Keratinocyte (primary cell): ENCODE results near the gene ANKRD18A. TPM values are rescaled to one million over a fixed set of nuclear protein-coding genes. Genes with fewer than 3 reads are reported as not detected.

Experiments
- DNase-seq: peaks from one replicate; pipeline ENCODE4 v3.0.0-alpha.2; 2011; ENCODE audit warnings: low read depth, missing footprints, low spot score
- FAIRE-seq: peaks from 2 replicates; lab custom pipeline; 2011; peaks lifted over from hg19 to GRCh38; lab: Jason Lieb, UNC
- H2AFZ ChIP-seq: 2 replicates; pipeline ENCODE4 v1.6.0; 2012; ENCODE audit warnings: low read length, control low read depth, inconsistent platforms; ENCODE audit not compliant: control insufficient read depth
- H3K27ac ChIP-seq: 2 replicates; pipeline ENCODE4 v1.5.1; 2011; ENCODE audit warnings: low read length; ENCODE audit not compliant: control insufficient read depth, insufficient read depth
- H3K27me3 ChIP-seq: 3 replicates; pipeline ENCODE4 v1.6.0; 2011; ENCODE audit warnings: low read length; ENCODE audit not compliant: control insufficient read depth, insufficient read depth; ENCODE audit errors: extremely low read depth
- H3K36me3 ChIP-seq, 2 experiments: 2 replicates in 1 of 2; 3 replicates in 1 of 2; pipeline ENCODE4 v1.5.1; 2011; ENCODE audit warnings: low read length in 2 of 2, mild to moderate bottlenecking in 1 of 2; ENCODE audit not compliant: control insufficient read depth in 2 of 2, insufficient read depth in 2 of 2; ENCODE audit errors: extremely low read depth in 1 of 2
- H3K4me1 ChIP-seq: 3 replicates; pipeline ENCODE4 v1.5.1; 2011; ENCODE audit warnings: low read length; ENCODE audit not compliant: control insufficient read depth, insufficient read depth; ENCODE audit errors: extremely low read depth
- H3K4me2 ChIP-seq: 3 replicates; pipeline ENCODE4 v1.6.0; 2011; ENCODE audit warnings: low read depth, low read length; ENCODE audit not compliant: control insufficient read depth, insufficient read depth; ENCODE audit errors: extremely low read depth
- H3K4me3 ChIP-seq, 3 experiments: fragments of 200-600 bp in 1 of 3; sonication (generic) in 1 of 3; 2 replicates in 2 of 3; 3 replicates in 1 of 3; pipeline ENCODE4 v1.5.1; 2011 to 2016; ENCODE audit warnings: low read length in 3 of 3, mild to moderate bottlenecking in 3 of 3, control low read depth in 2 of 3, inconsistent platforms in 1 of 3, low read depth in 1 of 3, mixed read lengths in 1 of 3, mixed run types in 1 of 3, moderate library complexity in 1 of 3; ENCODE audit not compliant: control insufficient read depth in 2 of 3, insufficient read depth in 2 of 3; ENCODE audit errors: extremely low read depth in 1 of 3
- H3K79me2 ChIP-seq: 2 replicates; pipeline ENCODE4 v1.6.0; 2012; ENCODE audit warnings: low read length; ENCODE audit not compliant: control insufficient read depth, insufficient read depth
- H3K9ac ChIP-seq: 3 replicates; pipeline ENCODE4 v1.6.0; 2011; ENCODE audit warnings: low read length; ENCODE audit not compliant: control insufficient read depth, insufficient read depth; ENCODE audit errors: extremely low read depth
- H3K9me1 ChIP-seq: 3 replicates; pipeline ENCODE4 v1.6.0; 2011; ENCODE audit warnings: low read length; ENCODE audit not compliant: control insufficient read depth, insufficient read depth; ENCODE audit errors: extremely low read depth
- H3K9me3 ChIP-seq: 2 replicates; pipeline ENCODE4 v1.5.1; 2012; ENCODE audit warnings: low read depth, low read length; ENCODE audit not compliant: control insufficient read depth
- H4K20me1 ChIP-seq: 3 replicates; pipeline ENCODE4 v1.6.0; 2011; ENCODE audit warnings: low read length; ENCODE audit not compliant: control insufficient read depth, insufficient read depth; ENCODE audit errors: extremely low read depth
- EZH2 ChIP-seq: IDR thresholded peaks from one replicate; pipeline ENCODE4 v1.6.1; 2012; ENCODE audit warnings: inconsistent platforms, mild to moderate bottlenecking, low read length, moderate library complexity
- dilution Hi-C: fragments of 300-500 bp; cut with MboI; formaldehyde crosslinking; loops from one replicate; pipeline ENCODE4 v1.7.0; 2020; ENCODE audit warnings: low sequenced_read_pairs; ENCODE audit not compliant: extremely low pct_ligation_motif_present
- polyA plus RNA-seq, 5 experiments: library from polyadenylated mRNA; depleted of rRNA in 3 of 5; stranded (reverse) in 3 of 5; stranded (forward) in 1 of 5; unstranded in 1 of 5; fragments of >200 nt; gene quantifications; 1 replicate in 1 of 5; 2 replicates in 3 of 5; 3 replicates in 1 of 5; pipeline versions ENCODE4 v1.2.1 to v1.2.3, GENCODE V29; 2011 to 2012; ENCODE audit warnings: missing spikeins in 2 of 5, low read depth in 1 of 5, low replicate concordance in 1 of 5
- small RNA-seq, 3 experiments: library from RNA; depleted of rRNA; stranded (forward); fragments of <200 nt; gene quantifications; one replicate each; pipeline ENCODE3, GENCODE V24; 2012; ENCODE audit warnings: low read depth in 3 of 3, low replicate concordance in 1 of 3; ENCODE audit not compliant: insufficient read length in 3 of 3
- TF ChIP-seq, protein P1 (sequence below), 3 experiments: IDR thresholded peaks in 1 of 3; conservative IDR thresholded peaks in 1 of 3; optimal IDR thresholded peaks in 1 of 3; 2 replicates in 2 of 3; 3 replicates in 1 of 3; pipeline versions ENCODE3 to v1.5.1; 2011; ENCODE audit warnings: low read length in 3 of 3, mild to moderate bottlenecking in 3 of 3, moderate library complexity in 2 of 3, control low read depth in 1 of 3, inconsistent platforms in 1 of 3; ENCODE audit not compliant: insufficient read depth in 2 of 3; ENCODE audit errors: extremely low read depth in 1 of 3

ANKRD18A gene
- polyA plus RNA-seq, 1 donor (not counting 4 experiments of a cell fraction or from before 2014, with no cell fraction given), result 4.5 TPM

DNA sequence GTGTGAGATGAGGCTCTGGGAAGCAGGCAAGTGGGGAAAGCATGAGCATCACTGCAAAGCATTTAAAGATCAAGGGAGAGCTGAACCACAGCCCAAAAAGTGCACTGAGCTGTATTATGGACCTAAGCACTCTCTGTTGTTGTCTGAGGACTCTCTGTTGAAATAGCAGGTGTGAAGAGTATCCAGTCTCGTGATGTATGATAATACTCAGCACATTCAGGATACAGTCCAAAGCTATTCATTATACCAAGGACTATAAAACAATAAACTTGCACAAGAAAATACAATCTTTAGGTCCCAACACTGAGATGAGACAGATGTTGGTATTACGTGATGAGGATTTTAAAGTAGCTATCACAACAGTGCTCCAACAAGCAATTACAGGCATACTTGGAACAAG lies 98.6 kb downstream of the ANKRD18A start:
- H3K4me1 ChIP-seq, result no peaks in the 10 kb centered on the region
- no peaks in the 10 kb centered on the region for H3K9me1 ChIP-seq
- no peak overlapping the region for H3K9ac ChIP-seq
- TF ChIP-seq, protein P1, sequence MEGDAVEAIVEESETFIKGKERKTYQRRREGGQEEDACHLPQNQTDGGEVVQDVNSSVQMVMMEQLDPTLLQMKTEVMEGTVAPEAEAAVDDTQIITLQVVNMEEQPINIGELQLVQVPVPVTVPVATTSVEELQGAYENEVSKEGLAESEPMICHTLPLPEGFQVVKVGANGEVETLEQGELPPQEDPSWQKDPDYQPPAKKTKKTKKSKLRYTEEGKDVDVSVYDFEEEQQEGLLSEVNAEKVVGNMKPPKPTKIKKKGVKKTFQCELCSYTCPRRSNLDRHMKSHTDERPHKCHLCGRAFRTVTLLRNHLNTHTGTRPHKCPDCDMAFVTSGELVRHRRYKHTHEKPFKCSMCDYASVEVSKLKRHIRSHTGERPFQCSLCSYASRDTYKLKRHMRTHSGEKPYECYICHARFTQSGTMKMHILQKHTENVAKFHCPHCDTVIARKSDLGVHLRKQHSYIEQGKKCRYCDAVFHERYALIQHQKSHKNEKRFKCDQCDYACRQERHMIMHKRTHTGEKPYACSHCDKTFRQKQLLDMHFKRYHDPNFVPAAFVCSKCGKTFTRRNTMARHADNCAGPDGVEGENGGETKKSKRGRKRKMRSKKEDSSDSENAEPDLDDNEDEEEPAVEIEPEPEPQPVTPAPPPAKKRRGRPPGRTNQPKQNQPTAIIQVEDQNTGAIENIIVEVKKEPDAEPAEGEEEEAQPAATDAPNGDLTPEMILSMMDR (optimal IDR thresholded peaks at IDR 0.05 in 1 of 3, IDR thresholded peaks at IDR 0.05 in 1 of 3, conservative IDR thresholded peaks at IDR 0.05 in 1 of 3; ENCODE audit: extremely low read depth in 1 of 3, insufficient read depth in 2 of 3, low read length in 3 of 3), result no peak
- TF ChIP-seq EZH2, result no peak
- no peak for DNase-seq
- FAIRE-seq, result peak; percentile 57
- no peak overlapping the region for H2AFZ ChIP-seq
- no peaks in the 10 kb centered on the region for H3K27me3 ChIP-seq
- no peaks in the 10 kb centered on the region for H3K9me3 ChIP-seq
- H3K27ac ChIP-seq, result no peak overlapping the region
- dilution Hi-C loops, result no loop called here
- H3K79me2 ChIP-seq, result no peaks in the 10 kb centered on the region
- no peak overlapping the region for H3K4me3 ChIP-seq
- H4K20me1 ChIP-seq, result no peaks in the 10 kb centered on the region
- H3K36me3 ChIP-seq, result no peaks in the 10 kb centered on the region
- no peak overlapping the region for H3K4me2 ChIP-seq

Small RNA genes within 50 kb of the gene (small RNA-seq; reads per million reads assigned to genes)
- 0 reads per million in 3 experiments for gene AL390726.1
- gene AL390726.2, result 0 reads per million in 3 experiments
- gene AL390726.3, result 0 reads per million in 3 experiments
- gene AL390726.4, result 0 reads per million in 3 experiments
- gene AL390726.5, result 0 to 0.33 (median 0) reads per million in 3 experiments

Other genes starting within 250 kb of the ANKRD18A start
- 10.9 to 22.0 TPM (median 14.4 TPM) in 3 replicates for gene ALDH1B1, start 227.9 kb downstream of the ANKRD18A start, polyA plus RNA-seq
- gene IGFBPL1, start 196.1 kb downstream of the ANKRD18A start, polyA plus RNA-seq, result not detected in 3 replicates
- not detected in 3 replicates for gene FAM240B, start 99.5 kb upstream of the ANKRD18A start, polyA plus RNA-seq